K562 (cell line): ENCODE measurements around the gene SLC4A5. TPM values are rescaled to one million over a fixed set of nuclear protein-coding genes. Genes with fewer than 3 reads are reported as not detected.

Experiments
- BDP1 ChIP-seq: IDR thresholded peaks from 3 replicates; pipeline ENCODE4 v1.6.1; 2011; ENCODE audit not compliant: insufficient read length, insufficient read depth
- CEBPG ChIP-seq, 3 experiments: fragments of 200-800 bp in 1 of 3; sonication (Bioruptor generic) in 1 of 3; sonication (generic) in 1 of 3; formaldehyde crosslinking in 1 of 3; IDR thresholded peaks in 2 of 3; conservative IDR thresholded peaks in 1 of 3; 2 replicates each; pipeline versions ENCODE4 v1.6.1 to v1.8.0; 2016 to 2022; ENCODE audit warnings: missing compliant biosample characterization in 2 of 3, missing genetic modification characterization in 2 of 3, mild to moderate bottlenecking in 1 of 3, missing genetic modification reagents in 1 of 3
- ESRRA ChIP-seq: fragments of 450-650 bp; IDR thresholded peaks from 2 replicates; pipeline ENCODE4 v1.6.1; 2014; ENCODE audit warnings: low read depth, mild to moderate bottlenecking, moderate library complexity, borderline replicate concordance
- GATAD2A ChIP-seq: fragments of 450-650 bp; IDR thresholded peaks from 2 replicates; pipeline ENCODE4 v1.6.1; 2017
- GATAD2B ChIP-seq: fragments of 450-650 bp; IDR thresholded peaks from 2 replicates; pipeline ENCODE4 v1.6.1; 2017; ENCODE audit warnings: mild to moderate bottlenecking, borderline replicate concordance
- HDAC2 ChIP-seq: fragments of 450-650 bp; IDR thresholded peaks from 2 replicates; pipeline ENCODE4 v1.6.1; 2016; ENCODE audit warnings: mild to moderate bottlenecking
- HIVEP1 ChIP-seq: fragments of 250-450 bp; sonication (Bioruptor Pico); IDR thresholded peaks from 2 replicates; pipeline ENCODE4 v1.4.0; 2020; ENCODE audit warnings: mild to moderate bottlenecking
- MAZ ChIP-seq, 2 experiments: fragments of 450-650 bp in 1 of 2; sonication (generic) in 1 of 2; formaldehyde crosslinking; IDR thresholded peaks in 1 of 2; conservative IDR thresholded peaks in 1 of 2; 2 replicates each; pipeline versions ENCODE4 v1.4.0 to v1.5.0; 2020; ENCODE audit warnings: mild to moderate bottlenecking in 1 of 2, missing genetic modification reagents in 1 of 2
- MBD2 ChIP-seq: sonication (generic); IDR thresholded peaks from 2 replicates; pipeline ENCODE4 v1.6.1; 2016; ENCODE audit warnings: low read depth, borderline replicate concordance
- NFYB ChIP-seq: IDR thresholded peaks from 2 replicates; pipeline ENCODE4 v1.6.1; 2011; ENCODE audit warnings: mild to moderate bottlenecking, moderate library complexity; ENCODE audit not compliant: insufficient read length; ENCODE audit errors: extremely low read depth
- POLR2G ChIP-seq: fragments of 200-400 bp; formaldehyde crosslinking; IDR thresholded peaks from 2 replicates; pipeline ENCODE4 v1.6.1; 2017; ENCODE audit warnings: low read depth, mild to moderate bottlenecking, antibody characterized with exemption, low read length, moderate library complexity
- POLR2H ChIP-seq: IDR thresholded peaks from 2 replicates; pipeline ENCODE4 v1.6.1; 2016; ENCODE audit warnings: missing genetic modification characterization, low read depth, mild to moderate bottlenecking, control low read depth, missing compliant biosample characterization, moderate library complexity
- RBM22 ChIP-seq: fragments of 200-400 bp; formaldehyde crosslinking; IDR thresholded peaks from 2 replicates; pipeline ENCODE4 v1.6.1; 2018; ENCODE audit warnings: low read length, low read depth; ENCODE audit not compliant: poor library complexity, severe bottlenecking
- RBM25 ChIP-seq: fragments of 200-400 bp; formaldehyde crosslinking; IDR thresholded peaks from 2 replicates; pipeline ENCODE4 v1.6.1; 2018; ENCODE audit warnings: low read length, low read depth, moderate library complexity; ENCODE audit not compliant: severe bottlenecking
- SMAD4 ChIP-seq: fragments of 250-450 bp; sonication (Bioruptor Pico); conservative IDR thresholded peaks from 2 replicates; pipeline ENCODE4 v1.8.0; 2021; ENCODE audit warnings: inconsistent platforms, mild to moderate bottlenecking, moderate library complexity
- SMARCA4 ChIP-seq: fragments of 450-650 bp; IDR thresholded peaks from 2 replicates; pipeline ENCODE4 v1.6.1; 2016
- TBL1XR1 ChIP-seq, 2 experiments: IDR thresholded peaks; 2 replicates each; pipeline ENCODE4 v1.6.1; 2012; ENCODE audit warnings: improper control_type of control experiment in 2 of 2, low read length in 2 of 2, mild to moderate bottlenecking in 1 of 2
- TRIM24 ChIP-seq, 2 experiments: fragments of 450-650 bp; IDR thresholded peaks; 2 replicates each; pipeline ENCODE4 v1.6.1; 2016
- ZBTB12 ChIP-seq: fragments of 250-450 bp; sonication (Bioruptor Pico); IDR thresholded peaks from 2 replicates; pipeline ENCODE4 v1.4.0; 2020
- ZFP36 ChIP-seq: fragments of 150-350 bp; IDR thresholded peaks from 2 replicates; pipeline ENCODE4 v1.6.1; 2018; ENCODE audit warnings: low read length, low read depth; ENCODE audit not compliant: partially characterized antibody
- ZHX1 ChIP-seq: fragments of 150-350 bp; conservative IDR thresholded peaks from 2 replicates; pipeline ENCODE4 v1.6.1; 2014; ENCODE audit warnings: low read length
- polyA plus RNA-seq, 8 experiments: library from polyadenylated mRNA; depleted of rRNA in 4 of 8; stranded (reverse) in 5 of 8; unstranded in 3 of 8; fragments of >200 nt; fragmentation: Nextera tagmentation in 2 of 8; fragmentation: Illumina TruSeq in 1 of 8; extraction: Ambion mirVana in 2 of 8; extraction: Trizol in 1 of 8; gene quantifications; 2 replicates each; pipeline versions ENCODE4 v1.2.1 to v1.2.3, GENCODE V29; 2011 to 2014; ENCODE audit warnings: inconsistent platforms in 1 of 8, missing spikeins in 1 of 8
- total RNA-seq, 7 experiments: library from RNA; depleted of rRNA in 6 of 7; stranded (reverse); fragments of >200 nt in 6 of 7; fragmentation: Illumina TruSeq in 2 of 7; extraction: Trizol in 2 of 7; gene quantifications; 2 replicates each; pipeline versions ENCODE4 v1.2.1 to v1.2.3, GENCODE V29; 2011 to 2021; ENCODE audit warnings: low replicate concordance in 1 of 7
- TF ChIP-seq, protein P1 (sequence below): fragments of 250-450 bp; sonication (Bioruptor Pico); IDR thresholded peaks from 2 replicates; pipeline ENCODE4 v1.8.0; 2022; ENCODE audit warnings: moderate library complexity, mild to moderate bottlenecking, inconsistent platforms

The SLC4A5 gene
- total and polyA plus RNA-seq, 9 of the 15 experiments (the other 6 are each of a cell fraction or from before 2014, with no cell fraction given) = 0.03 to 0.77 (median 0.14) TPM; not detected in 1

DNA sequence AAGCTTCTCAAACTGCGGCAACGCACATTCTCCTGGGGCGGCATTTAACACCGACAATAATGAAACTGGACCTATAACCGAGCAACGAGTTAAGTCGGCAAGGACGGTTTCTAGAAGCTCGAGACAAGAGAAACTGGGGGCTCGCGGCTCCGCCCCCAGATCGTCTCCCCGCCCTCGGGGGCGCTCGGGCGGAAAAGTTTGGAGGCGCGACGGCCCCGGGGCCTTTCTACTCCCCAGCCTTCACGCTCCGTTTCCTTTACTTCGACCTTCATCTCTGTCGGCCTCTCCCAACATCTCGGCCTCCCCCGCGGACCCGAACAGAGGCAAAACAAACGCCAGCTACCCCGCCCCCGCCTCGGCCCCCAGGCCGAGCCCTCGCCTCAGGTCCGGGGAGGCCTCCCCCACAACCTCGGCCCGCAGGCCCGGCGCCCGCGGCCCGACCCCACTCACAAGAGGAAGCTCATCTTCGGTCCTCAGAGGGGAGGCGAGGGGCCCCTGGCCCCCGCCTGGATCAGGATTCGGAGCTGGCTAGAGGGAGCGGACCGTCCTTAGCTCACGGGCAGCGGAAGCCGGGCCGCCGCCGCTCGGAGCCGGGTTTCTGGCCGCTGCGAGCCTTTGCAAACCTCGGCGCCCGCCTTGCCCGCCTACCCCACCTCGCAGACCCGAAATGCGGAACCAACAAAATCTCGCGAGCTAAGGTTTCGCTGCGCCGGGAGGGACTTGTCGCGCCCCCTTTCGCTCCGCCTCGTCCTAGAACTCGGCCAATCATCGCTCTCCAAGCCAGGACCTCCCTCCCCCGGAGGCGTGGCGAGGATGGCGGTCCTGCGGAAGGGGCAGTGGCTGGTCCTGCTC, 164.8 kb downstream of the SLC4A5 start, which contains the start of gene MOB1A (continued):
- TF ChIP-seq, protein P1, sequence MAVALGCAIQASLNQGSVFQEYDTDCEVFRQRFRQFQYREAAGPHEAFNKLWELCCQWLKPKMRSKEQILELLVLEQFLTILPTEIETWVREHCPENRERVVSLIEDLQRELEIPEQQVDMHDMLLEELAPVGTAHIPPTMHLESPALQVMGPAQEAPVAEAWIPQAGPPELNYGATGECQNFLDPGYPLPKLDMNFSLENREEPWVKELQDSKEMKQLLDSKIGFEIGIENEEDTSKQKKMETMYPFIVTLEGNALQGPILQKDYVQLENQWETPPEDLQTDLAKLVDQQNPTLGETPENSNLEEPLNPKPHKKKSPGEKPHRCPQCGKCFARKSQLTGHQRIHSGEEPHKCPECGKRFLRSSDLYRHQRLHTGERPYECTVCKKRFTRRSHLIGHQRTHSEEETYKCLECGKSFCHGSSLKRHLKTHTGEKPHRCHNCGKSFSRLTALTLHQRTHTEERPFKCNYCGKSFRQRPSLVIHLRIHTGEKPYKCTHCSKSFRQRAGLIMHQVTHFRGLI = no peak
- TF ChIP-seq TRIM24 (IDR thresholded peaks at IDR 0.05) = 0 out of 4 replicates have a peak, but pooled peaks of 1 of the 2 experiments have one; percentile 9
- TF ChIP-seq ZFP36 = peak; percentile 63
- TF ChIP-seq SMARCA4 = 0 out of 2 replicates have a peak, but pooled peaks have one; percentile 9
- TF ChIP-seq RBM25 = peak; percentile 16
- TF ChIP-seq GATAD2B = no peak
- TF ChIP-seq CEBPG (CRISPR knock-in tag; IDR thresholded peaks at IDR 0.05) = no peak
- no peak for TF ChIP-seq CEBPG (tag; conservative IDR thresholded peaks at IDR 0.05 in 1 of 2, IDR thresholded peaks at IDR 0.05 in 1 of 2)
- peak; percentile 92 for TF ChIP-seq POLR2H
- TF ChIP-seq RBM22 = peak; percentile 49
- 0 out of 2 replicates have a peak, but pooled peaks have one; percentile 63 for TF ChIP-seq GATAD2A
- peak; percentile 74; the same call in 1 of the 2 replicates for TF ChIP-seq MBD2
- TF ChIP-seq MAZ (CRISPR knock-in tag; conservative IDR thresholded peaks at IDR 0.05 in 1 of 2, IDR thresholded peaks at IDR 0.05 in 1 of 2) = peak; percentile 79 to 84
- TF ChIP-seq ZBTB12 (CRISPR knock-in tag) = no peak
- no peak for TF ChIP-seq BDP1
- 0 out of 2 replicates have a peak, but pooled peaks have one; percentile 29 for TF ChIP-seq ESRRA
- peak; percentile 84 for TF ChIP-seq SMAD4 (CRISPR knock-in tag)
- TF ChIP-seq NFYB = peak; percentile 3
- TF ChIP-seq ZHX1 = 0 out of 2 replicates have a peak, but pooled peaks have one; percentile 13
- peak in 1 of 2 experiments; percentile 11; a peak in 1 of 4 replicates for TF ChIP-seq TBL1XR1 (IDR thresholded peaks at IDR 0.05; ENCODE audit: low read length in 2 of 2)
- TF ChIP-seq HIVEP1 (CRISPR knock-in tag) = no peak
- 0 out of 2 replicates have a peak, but pooled peaks have one; percentile 33 for TF ChIP-seq HDAC2
- peak; percentile 99 for TF ChIP-seq POLR2G
